GM23248 (cell line): ENCODE data around the gene GJA1. TPM values are rescaled to one million over a fixed set of nuclear protein-coding genes. Genes with fewer than 3 reads are reported as not detected.

ENCODE experiments used
- DNase-seq: peaks from one replicate; pipeline ENCODE4 v3.0.0-alpha.2; 2015
- H2AFZ ChIP-seq: fragments of 200-600 bp; sonication (generic); 2 replicates; pipeline ENCODE4 v1.6.1; 2016; ENCODE audit warnings: antibody characterized with exemption
- H3F3A ChIP-seq: fragments of 200-600 bp; sonication (generic); 2 replicates; pipeline ENCODE4 v1.6.1; 2016; ENCODE audit warnings: mild to moderate bottlenecking, antibody characterized with exemption, mixed run types; ENCODE audit not compliant: insufficient read depth
- H3K27ac ChIP-seq: fragments of 200-600 bp; sonication (generic); 2 replicates; pipeline ENCODE4 v1.5.1; 2016; ENCODE audit warnings: mild to moderate bottlenecking
- H3K27me3 ChIP-seq: fragments of 200-600 bp; sonication (generic); replicated peaks from 2 replicates; pipeline ENCODE4 v1.6.1; 2016; ENCODE audit warnings: mild to moderate bottlenecking; ENCODE audit not compliant: insufficient read depth
- H3K36me3 ChIP-seq: fragments of 200-600 bp; sonication (generic); 2 replicates; pipeline ENCODE4 v1.6.1; 2016; ENCODE audit warnings: low read depth, mild to moderate bottlenecking
- H3K4me1 ChIP-seq: fragments of 200-600 bp; sonication (generic); 2 replicates; pipeline ENCODE4 v1.6.1; 2016; ENCODE audit warnings: mild to moderate bottlenecking; ENCODE audit not compliant: insufficient read depth
- H3K4me2 ChIP-seq: fragments of 200-600 bp; sonication (generic); one replicate; pipeline ENCODE4 v1.6.1; 2016; ENCODE audit warnings: mild to moderate bottlenecking; ENCODE audit not compliant: unreplicated experiment
- H3K4me3 ChIP-seq: fragments of 200-600 bp; sonication (generic); 2 replicates; pipeline ENCODE4 v1.5.1; 2016; ENCODE audit warnings: mild to moderate bottlenecking
- H3K79me2 ChIP-seq: fragments of 200-600 bp; sonication (generic); 2 replicates; pipeline ENCODE4 v1.6.1; 2016; ENCODE audit warnings: mild to moderate bottlenecking; ENCODE audit not compliant: insufficient read depth
- H3K9ac ChIP-seq: fragments of 200-600 bp; sonication (generic); 2 replicates; pipeline ENCODE4 v1.6.1; 2016; ENCODE audit warnings: mild to moderate bottlenecking
- H3K9me2 ChIP-seq: fragments of 200-600 bp; sonication (generic); 2 replicates; pipeline ENCODE4 v1.6.1; 2016; ENCODE audit warnings: mixed run types, mild to moderate bottlenecking, moderate library complexity; ENCODE audit not compliant: insufficient read depth
- H3K9me3 ChIP-seq: fragments of 200-600 bp; sonication (generic); one replicate; pipeline ENCODE4 v1.6.1; 2017; ENCODE audit warnings: low read depth
- H4K20me1 ChIP-seq: fragments of 200-600 bp; sonication (generic); 2 replicates; pipeline ENCODE4 v1.6.0; 2016; ENCODE audit not compliant: insufficient read depth
- EZH2 ChIP-seq: fragments of 200-600 bp; sonication (generic); IDR thresholded peaks from 2 replicates; pipeline ENCODE4 v1.6.1; 2018; ENCODE audit warnings: antibody characterized with exemption, mild to moderate bottlenecking; ENCODE audit not compliant: insufficient read depth, poor library complexity, severe bottlenecking
- EZH2phosphoT487 ChIP-seq: fragments of 200-600 bp; sonication (generic); IDR thresholded peaks from 2 replicates; pipeline ENCODE4 v1.6.1; 2018; ENCODE audit warnings: antibody characterized with exemption, moderate library complexity, mild to moderate bottlenecking, low read depth; ENCODE audit not compliant: insufficient read depth
- WGBS, 2 experiments: methylation state at CpG; one replicate each; pipeline ENCODE4 v1.1.6; 2015 to 2017; ENCODE audit warnings: low lambda C conversion rate in 2 of 2, low coverage in 1 of 2; ENCODE audit errors: missing lambda C conversion rate in 2 of 2; 5-methylcytosine and 5-hydroxymethylcytosine counted together
- in situ Hi-C: fragments of 300-500 bp; cut with MboI; formaldehyde crosslinking; loops from 2 replicates; pipeline ENCODE4 v1.15.0; 2020
- polyA plus RNA-seq: library from polyadenylated mRNA; unstranded; fragments of >200 nt; fragmentation: Nextera tagmentation; extraction: Ambion mirVana; gene quantifications from 2 replicates; pipeline ENCODE4 v1.2.1, GENCODE V29; 2016
- total RNA-seq: library from RNA; depleted of rRNA; stranded (reverse); fragments of >200 nt; shearing (Covaris generic); gene quantifications from 2 replicates; pipeline ENCODE4 v1.2.3, GENCODE V29; 2014

GJA1 gene
- total and polyA plus RNA-seq, 2 experiments from 2014 or later = 90.8 to 248 TPM

- peak; percentile 40 for DNase-seq
- no peaks in the 10 kb centered on the region for H3K36me3 ChIP-seq
- H2AFZ ChIP-seq = peak overlapping the region; percentile 80
- in situ Hi-C loops = loop anchor here (10.0 kb wide), 2 partner anchors 408 to 588 kb away; no protein-coding TSS in a partner anchor
- H3K9me3 ChIP-seq = no peaks in the 10 kb centered on the region
- H3K4me3 ChIP-seq = peak overlapping the region; percentile 98
- H3K27ac ChIP-seq = peak overlapping the region; percentile 86
- H3K9ac ChIP-seq = peak overlapping the region; percentile 87
- 1 to 3% methylated on average over 15 to 16 of the region's 16 CpGs for WGBS, 2 experiments
- H3K9me2 ChIP-seq = no peaks in the 10 kb centered on the region
- H3F3A ChIP-seq = peaks cover 21% of the 10 kb centered on the region
- H3K27me3 ChIP-seq = no peaks in the 10 kb centered on the region
- H3K4me2 ChIP-seq = peak overlapping the region; percentile 91
- TF ChIP-seq EZH2 (no peak), EZH2phosphoT487 (no peak)
- H3K4me1 ChIP-seq = peaks cover 32% of the 10 kb centered on the region
- no peaks in the 10 kb centered on the region for H4K20me1 ChIP-seq
- peaks cover 61% of the 10 kb centered on the region for H3K79me2 ChIP-seq
Observed at GRCh38 chr6:121436274-121436857, 920 bp downstream of the GJA1 start.

DNA sequence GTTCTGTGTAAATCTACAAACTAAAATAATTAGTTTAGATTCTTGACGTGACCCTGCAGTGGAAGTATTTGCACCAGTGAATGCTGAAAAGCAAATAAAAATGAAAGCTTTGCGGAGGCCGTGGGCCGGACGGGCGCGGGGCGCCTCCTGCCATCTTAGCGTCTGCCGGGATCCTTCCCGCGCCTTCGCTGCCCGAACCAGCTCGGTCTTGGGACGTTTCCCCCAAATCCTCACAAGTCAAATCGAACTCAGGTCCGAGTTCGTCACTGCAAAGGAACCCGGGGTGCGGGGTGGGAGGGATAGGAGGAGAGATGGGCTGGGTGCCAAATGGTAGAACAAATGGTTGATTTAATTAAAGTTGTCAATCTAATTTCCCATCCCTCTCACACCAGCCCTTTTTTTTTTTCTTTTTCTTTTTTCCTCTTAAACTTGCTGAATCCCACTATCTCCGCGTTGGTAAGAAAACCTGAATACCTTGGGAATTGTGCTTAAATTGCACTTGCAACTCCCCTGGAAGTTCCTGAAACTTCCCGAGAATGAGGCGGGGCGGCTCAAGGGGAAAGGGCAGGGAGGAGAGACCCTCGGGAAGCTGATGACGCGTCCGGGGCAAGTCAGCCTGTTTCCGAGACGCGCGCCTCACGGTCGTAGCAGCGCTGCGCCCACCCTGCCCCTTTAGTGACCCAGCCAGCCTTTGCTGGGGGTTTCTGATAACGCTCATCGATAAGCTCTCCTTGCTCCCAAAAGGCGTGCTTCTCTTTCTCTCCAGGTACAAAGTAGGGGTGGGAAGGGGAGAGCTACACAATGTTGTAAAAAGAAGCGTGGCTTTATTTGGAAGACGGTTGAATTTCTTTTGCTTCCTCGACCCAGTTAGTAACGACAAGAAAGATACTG is 1.8 kb downstream of the GJA1 start:
- Histone ChIP-seq H3K4me2 (peak overlapping the region; percentile 91), H3K9me2 (no peaks in the 10 kb centered on the region), H3K36me3 (no peaks in the 10 kb centered on the region), H3K9me3 (no peaks in the 10 kb centered on the region), H3K27ac (peak overlapping the region; percentile 86), H3K4me1 (peaks cover 40% of the 10 kb centered on the region), H3K9ac (peak overlapping the region; percentile 87), H3K27me3 (no peaks in the 10 kb centered on the region), H4K20me1 (no peaks in the 10 kb centered on the region), H3F3A (peaks cover 21% of the 10 kb centered on the region), H3K4me3 (peak overlapping the region; percentile 98), H3K79me2 (peaks cover 69% of the 10 kb centered on the region), H2AFZ (peak overlapping the region; percentile 80)
- in situ Hi-C loops = loop anchor here (10.0 kb wide), 2 partner anchors 408 to 588 kb away; no protein-coding TSS in a partner anchor
- WGBS, 2 experiments = 1% methylated on average over 45 of the region's 45 CpGs
- TF ChIP-seq EZH2phosphoT487 = no peak
- TF ChIP-seq EZH2 = no peak
- DNase-seq = peak; percentile 73

DNA sequence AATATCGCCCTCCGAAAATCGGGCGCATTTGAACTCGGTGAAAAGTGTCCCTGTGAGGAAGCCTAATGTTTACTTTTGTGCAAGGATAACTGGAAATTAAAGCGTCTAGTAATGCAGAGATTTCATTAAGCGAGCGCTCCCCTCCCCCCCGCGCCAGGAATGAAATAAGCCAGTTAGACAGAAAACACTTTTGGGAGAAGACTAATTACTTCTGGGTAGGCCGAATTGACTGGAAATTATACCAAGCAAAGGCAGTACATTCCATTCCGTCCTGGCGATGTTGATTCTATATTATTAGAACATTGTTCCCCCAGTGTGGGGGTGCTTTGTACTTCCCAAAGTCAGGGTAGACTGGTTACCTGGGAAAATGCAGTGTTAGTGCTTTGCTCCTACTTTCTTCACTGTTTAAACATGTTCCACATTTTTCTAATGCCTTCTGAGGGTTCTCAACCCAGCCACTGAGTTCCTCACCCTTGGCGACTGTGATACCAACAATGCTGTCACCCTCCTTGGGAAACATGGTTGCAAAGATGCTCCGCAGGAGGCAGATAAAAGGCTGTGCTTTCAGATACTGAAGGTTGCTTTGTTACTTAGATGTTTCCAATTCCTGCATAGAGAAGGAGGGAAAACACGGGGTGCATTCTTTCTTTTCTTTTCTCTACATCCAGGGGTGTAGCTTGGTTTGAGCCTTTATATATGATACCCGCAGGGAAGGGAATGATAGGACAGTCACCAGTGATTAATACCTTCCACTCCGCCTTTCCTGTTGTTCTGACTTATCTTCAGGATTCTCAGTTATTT is 2.6 kb downstream of the GJA1 start:
- Histone ChIP-seq H3K27me3 (no peaks in the 10 kb centered on the region), H3K9me3 (no peaks in the 10 kb centered on the region), H3K4me3 (peak overlapping the region; percentile 98), H3K4me2 (peak overlapping the region; percentile 91), H3F3A (peaks cover 26% of the 10 kb centered on the region), H3K27ac (peak overlapping the region; percentile 86), H3K79me2 (peaks cover 77% of the 10 kb centered on the region), H3K4me1 (peaks cover 49% of the 10 kb centered on the region), H3K9ac (peak overlapping the region; percentile 87), H3K36me3 (no peaks in the 10 kb centered on the region), H2AFZ (peak overlapping the region; percentile 80), H3K9me2 (no peaks in the 10 kb centered on the region), H4K20me1 (no peaks in the 10 kb centered on the region; the same call in 1 of the 2 replicates)
- TF ChIP-seq EZH2phosphoT487 (no peak), EZH2 (no peak)
- DNase-seq = peak; percentile 77
- 1% methylated on average over 18 of the region's 18 CpGs for WGBS, 2 experiments
- in situ Hi-C loops = loop anchor here (10.0 kb wide), 2 partner anchors 407 to 587 kb away; no protein-coding TSS in a partner anchor

DNA sequence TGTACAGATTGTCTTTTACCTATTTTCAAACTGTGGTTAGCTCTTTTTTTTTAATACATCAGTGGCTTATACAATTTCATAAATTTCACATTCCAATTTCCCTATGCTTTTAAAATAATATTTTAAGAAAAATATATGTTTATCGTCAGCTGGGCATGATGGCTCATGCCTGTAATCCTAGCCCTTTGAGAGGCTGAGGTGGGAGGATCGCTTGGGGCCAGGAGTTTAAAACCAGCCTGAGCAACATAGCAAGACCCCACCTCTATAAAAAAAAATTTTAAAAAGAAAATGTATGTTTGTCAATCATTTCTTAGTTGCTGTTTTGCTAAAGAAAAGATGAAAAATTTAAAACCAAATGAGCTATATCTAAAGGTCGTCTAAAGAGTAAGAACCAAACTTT is 3.4 kb downstream of the GJA1 start:
- peaks cover 86% of the 10 kb centered on the region for H3K79me2 ChIP-seq
- in situ Hi-C loops = loop anchor here (10.0 kb wide), 2 partner anchors 406 to 586 kb away; no protein-coding TSS in a partner anchor

More for the DNA sequence above, 3.4 kb downstream of the GJA1 start:
- H3K4me3 ChIP-seq = peak overlapping the region; percentile 98
- H3K4me1 ChIP-seq = peaks cover 57% of the 10 kb centered on the region
- peak overlapping the region; percentile 86 for H3K27ac ChIP-seq
- H3F3A ChIP-seq = peaks cover 34% of the 10 kb centered on the region
- no peaks in the 10 kb centered on the region for H3K36me3 ChIP-seq
- H3K27me3 ChIP-seq = no peaks in the 10 kb centered on the region
- H3K9me2 ChIP-seq = no peaks in the 10 kb centered on the region
- no peak overlapping the region for H2AFZ ChIP-seq
- no peaks in the 10 kb centered on the region; the same call in 1 of the 2 replicates for H4K20me1 ChIP-seq
- H3K9ac ChIP-seq = peak overlapping the region; percentile 87
- H3K9me3 ChIP-seq = no peaks in the 10 kb centered on the region
- 39 to 54% methylated on average over 3 of the region's 3 CpGs for WGBS, 2 experiments
- peak overlapping the region; percentile 91 for H3K4me2 ChIP-seq
- TF ChIP-seq EZH2phosphoT487 (no peak), EZH2 (no peak)
- DNase-seq = peak; percentile 10
